GM21515 (cell line): ENCODE measurements around the gene GATA3.

Experiments
- ATAC-seq: cut with Tn5 transposase; IDR thresholded peaks from one replicate; pipeline ENCODE4 v1.9.1; 2021; ENCODE audit not compliant: unreplicated experiment

Gene GATA3

GRCh38 chr10:8037941-8038894 is 16.3 kb upstream of the GATA3 start:
- no peak for ATAC-seq

GRCh38 chr10:8039321-8039881 is 15.1 kb upstream of the GATA3 start:
- no peak for ATAC-seq

GRCh38 chr10:8040651-8041050 is 13.8 kb upstream of the GATA3 start:
- no peak for ATAC-seq

GRCh38 chr10:8041284-8041991 is 13.1 kb upstream of the GATA3 start:
- no peak for ATAC-seq

- no peak for ATAC-seq
Observed at GRCh38 chr10:8041992-8042720, 12.3 kb upstream of the GATA3 start.

GRCh38 chr10:8042721-8043568 is 11.5 kb upstream of the GATA3 start:
- ATAC-seq, result no peak

- no peak for ATAC-seq
Observed at GRCh38 chr10:8043569-8044306, 10.8 kb upstream of the GATA3 start.

GRCh38 chr10:8044331-8044907 is 10.1 kb upstream of the GATA3 start:
- ATAC-seq, result no peak

GRCh38 chr10:8044908-8045725 is 9.4 kb upstream of the GATA3 start:
- no peak for ATAC-seq

GRCh38 chr10:8045726-8046494 is 8.6 kb upstream of the GATA3 start:
- no peak for ATAC-seq

- ATAC-seq, result no peak
Observed at GRCh38 chr10:8047452-8048280, 6.8 kb upstream of the GATA3 start.

GRCh38 chr10:8048281-8049008 is 6.0 kb upstream of the GATA3 start:
- no peak for ATAC-seq

GRCh38 chr10:8049045-8049864 is 5.2 kb upstream of the GATA3 start:
- no peak for ATAC-seq

- no peak for ATAC-seq
Observed at GRCh38 chr10:8049865-8050555, 4.5 kb upstream of the GATA3 start.
